C4-2B (cell line): Measurements from ENCODE around the gene TAP2.

Experiments
- CTCF ChIP-seq: fragments of 450-650 bp; conservative IDR thresholded peaks from 2 replicates; pipeline ENCODE4 v1.5.1; 2017; ENCODE audit warnings: mild to moderate bottlenecking
- ZFX ChIP-seq: fragments of 450-650 bp; IDR thresholded peaks from 2 replicates; pipeline ENCODE4 v1.6.1; 2017

GRCh38 chr6:32815996-32816395 is 22.5 kb downstream of the TAP2 start:
- TF ChIP-seq CTCF (no peak), ZFX (no peak)
